Measurements from ENCODE around the gene MIF.

Gene MIF

DNA sequence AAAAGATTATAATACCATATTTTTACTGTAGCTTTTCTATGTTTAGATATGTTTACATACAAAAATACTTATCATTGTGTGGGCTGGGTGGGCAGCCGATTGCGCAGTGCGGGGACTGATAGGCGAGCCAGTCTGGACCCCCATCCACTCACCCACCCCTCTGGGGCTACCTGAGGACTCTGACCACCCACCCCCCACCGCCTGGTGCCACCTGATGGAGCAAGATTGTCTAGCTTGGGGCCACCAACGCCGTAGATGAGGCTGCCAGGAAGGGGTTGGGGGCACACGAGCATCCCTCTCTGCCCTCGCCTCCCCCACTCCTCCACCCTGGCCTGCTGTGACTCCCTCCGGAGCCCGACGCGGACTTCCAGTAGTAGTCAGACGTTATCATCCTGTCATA lies 32.4 kb downstream of the MIF start (continued):
- TF ChIP-seq BACH2 (CRISPR knock-in tag; IDR thresholded peaks at IDR 0.05; ENCODE audit: borderline replicate concordance) (no peak), ZFP3 (CRISPR knock-in tag; IDR thresholded peaks at IDR 0.05) (no peak), ISL1 (CRISPR knock-in tag; IDR thresholded peaks at IDR 0.05) (no peak)

DNA sequence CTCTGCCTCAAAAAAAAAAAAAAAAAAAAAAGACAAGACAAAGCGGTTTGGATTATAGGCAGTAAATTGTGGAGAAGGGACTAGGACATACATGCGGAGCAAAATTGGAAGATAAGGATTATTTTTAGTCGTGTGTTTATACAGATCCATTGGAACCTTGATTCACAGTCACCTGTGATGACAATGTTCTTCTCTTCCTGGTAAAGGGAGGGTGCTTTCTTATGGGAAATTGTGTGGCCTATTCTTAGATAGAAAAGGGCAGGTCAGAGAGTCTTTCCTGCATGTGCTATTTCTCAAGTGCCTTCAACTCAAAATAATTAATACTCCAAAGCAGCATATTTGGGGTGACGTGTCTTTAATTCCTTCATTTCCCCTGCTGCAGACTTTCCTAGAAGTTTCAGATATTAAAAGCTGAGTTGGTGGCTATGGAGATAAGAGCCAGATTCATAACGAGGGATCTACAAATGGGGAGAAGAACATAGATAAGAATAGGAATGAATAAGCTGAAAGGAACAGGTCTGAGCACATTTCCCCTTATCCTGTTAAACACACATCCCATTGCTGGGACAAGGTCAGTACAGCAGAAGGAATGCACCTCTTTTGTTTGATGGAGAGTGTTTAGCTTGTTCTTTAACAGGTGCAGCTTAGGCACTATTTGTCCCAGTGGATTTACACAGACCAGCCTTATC lies 44.3 kb downstream of the MIF start:
- ATAC-seq: no peak

GRCh38 chr22:23939017-23939357 lies 44.8 kb downstream of the MIF start:
- ATAC-seq: no peak
- TF ChIP-seq GLIS3 (CRISPR knock-in tag; IDR thresholded peaks at IDR 0.05) (no peak), ZNF565 (CRISPR knock-in tag; conservative IDR thresholded peaks at IDR 0.05; ENCODE audit: low read depth) (no peak), CSDC2 (CRISPR knock-in tag; IDR thresholded peaks at IDR 0.05) (no peak), PPARA (CRISPR knock-in tag; IDR thresholded peaks at IDR 0.05; ENCODE audit: borderline replicate concordance) (no peak), PATZ1 (CRISPR knock-in tag; IDR thresholded peaks at IDR 0.05; ENCODE audit: borderline replicate concordance) (no peak)
- TF ChIP-seq, protein P1, sequence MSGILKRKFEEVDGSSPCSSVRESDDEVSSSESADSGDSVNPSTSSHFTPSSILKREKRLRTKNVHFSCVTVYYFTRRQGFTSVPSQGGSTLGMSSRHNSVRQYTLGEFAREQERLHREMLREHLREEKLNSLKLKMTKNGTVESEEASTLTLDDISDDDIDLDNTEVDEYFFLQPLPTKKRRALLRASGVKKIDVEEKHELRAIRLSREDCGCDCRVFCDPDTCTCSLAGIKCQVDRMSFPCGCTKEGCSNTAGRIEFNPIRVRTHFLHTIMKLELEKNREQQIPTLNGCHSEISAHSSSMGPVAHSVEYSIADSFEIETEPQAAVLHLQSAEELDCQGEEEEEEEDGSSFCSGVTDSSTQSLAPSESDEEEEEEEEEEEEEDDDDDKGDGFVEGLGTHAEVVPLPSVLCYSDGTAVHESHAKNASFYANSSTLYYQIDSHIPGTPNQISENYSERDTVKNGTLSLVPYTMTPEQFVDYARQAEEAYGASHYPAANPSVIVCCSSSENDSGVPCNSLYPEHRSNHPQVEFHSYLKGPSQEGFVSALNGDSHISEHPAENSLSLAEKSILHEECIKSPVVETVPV (CRISPR knock-in tag; IDR thresholded peaks at IDR 0.05): no peak
- TF ChIP-seq, protein P2, sequence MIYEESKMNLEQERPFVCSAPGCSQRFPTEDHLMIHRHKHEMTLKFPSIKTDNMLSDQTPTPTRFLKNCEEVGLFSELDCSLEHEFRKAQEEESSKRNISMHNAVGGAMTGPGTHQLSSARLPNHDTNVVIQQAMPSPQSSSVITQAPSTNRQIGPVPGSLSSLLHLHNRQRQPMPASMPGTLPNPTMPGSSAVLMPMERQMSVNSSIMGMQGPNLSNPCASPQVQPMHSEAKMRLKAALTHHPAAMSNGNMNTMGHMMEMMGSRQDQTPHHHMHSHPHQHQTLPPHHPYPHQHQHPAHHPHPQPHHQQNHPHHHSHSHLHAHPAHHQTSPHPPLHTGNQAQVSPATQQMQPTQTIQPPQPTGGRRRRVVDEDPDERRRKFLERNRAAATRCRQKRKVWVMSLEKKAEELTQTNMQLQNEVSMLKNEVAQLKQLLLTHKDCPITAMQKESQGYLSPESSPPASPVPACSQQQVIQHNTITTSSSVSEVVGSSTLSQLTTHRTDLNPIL (CRISPR knock-in tag; IDR thresholded peaks at IDR 0.05; ENCODE audit: low read depth): no peak

More for the DNA sequence above, 44.3 kb downstream of the MIF start:
- TF ChIP-seq TOX (CRISPR knock-in tag; IDR thresholded peaks at IDR 0.05; ENCODE audit: borderline replicate concordance): no peak
- no peak for TF ChIP-seq GLIS3 (CRISPR knock-in tag; IDR thresholded peaks at IDR 0.05)
- no peak for TF ChIP-seq ISL1 (CRISPR knock-in tag; IDR thresholded peaks at IDR 0.05)
- no peak for TF ChIP-seq ZNF70 (CRISPR knock-in tag; IDR thresholded peaks at IDR 0.05)
- no peak for TF ChIP-seq ARNTL (CRISPR knock-in tag; IDR thresholded peaks at IDR 0.05; ENCODE audit: borderline replicate concordance, low read depth)
- TF ChIP-seq, protein P1 (CRISPR knock-in tag; IDR thresholded peaks at IDR 0.05): no peak

DNA sequence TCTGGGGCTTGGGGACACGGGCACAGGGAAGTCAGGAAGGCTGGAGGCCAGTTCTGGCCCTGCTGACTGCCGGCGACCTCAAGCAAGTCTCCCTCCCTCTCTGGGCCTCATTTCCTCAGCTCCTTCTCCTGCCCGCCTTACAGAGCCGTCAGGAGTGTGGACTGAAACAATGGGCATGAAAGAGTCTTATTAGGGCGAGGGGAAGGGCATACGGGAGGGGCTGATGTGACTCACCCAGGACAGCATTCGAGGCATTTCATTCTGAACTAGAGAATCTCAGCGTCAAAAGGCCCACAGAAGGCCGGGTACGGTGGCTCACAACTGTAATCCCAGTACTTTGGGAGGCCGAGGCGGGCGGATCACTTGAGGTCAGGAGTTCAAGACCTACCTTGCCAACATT lies 46.0 kb downstream of the MIF start:
- ATAC-seq: peak; percentile 74

Measured in SK-N-SH treated with all-trans-retinoic acid at 6 μM for 48 hours (cell line).